ENCODE results near the gene CACNA2D2.

Gene CACNA2D2

GRCh38 chr3:50430950-50431435 is 72.4 kb downstream of the CACNA2D2 start:
- DNase-seq (ENCODE audit: low read depth in 1 of 2, low spot score in 1 of 2): no peak

GRCh38 chr3:50430191-50430590 is 73.2 kb downstream of the CACNA2D2 start:
- DNase-seq (ENCODE audit: low read depth in 1 of 2, low spot score in 1 of 2): no peak

DNA sequence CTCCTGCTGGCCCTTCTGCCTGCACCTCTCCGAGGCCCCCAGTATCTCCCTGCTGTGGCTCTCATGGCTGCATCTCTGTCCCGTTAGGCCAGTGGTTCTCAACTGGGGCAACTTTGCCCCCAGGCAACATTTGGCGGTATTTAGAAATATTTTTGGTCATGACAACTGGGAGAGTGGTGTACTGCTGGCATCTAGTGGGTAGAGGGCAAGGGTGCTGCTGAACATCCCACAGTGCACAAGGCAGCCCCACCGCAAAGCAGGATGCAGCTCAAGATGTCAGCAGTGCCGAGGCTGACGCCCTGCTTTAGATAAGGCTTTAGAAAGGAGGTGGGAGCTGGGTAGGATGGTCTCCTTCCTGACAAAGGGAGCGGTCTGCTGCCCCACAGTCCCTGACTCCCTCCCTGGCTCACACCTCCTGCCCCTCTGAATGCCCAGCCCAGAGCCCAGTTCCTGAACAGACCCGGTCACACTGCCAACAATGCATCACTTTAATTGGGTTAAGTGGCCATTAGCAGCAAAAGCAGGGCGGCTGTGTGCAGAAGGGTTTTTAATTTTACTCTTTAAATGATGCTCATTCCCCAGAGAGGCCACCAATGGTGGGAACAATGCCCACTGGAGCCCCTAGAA is 75.3 kb downstream of the CACNA2D2 start:
- DNase-seq (ENCODE audit: low read depth in 1 of 2, low spot score in 1 of 2): no peak

- DNase-seq (ENCODE audit: low read depth in 1 of 2, low spot score in 1 of 2): no peak
These were observed 76.2 kb downstream of the CACNA2D2 start for GRCh38 chr3:50427217-50427616.

- DNase-seq (ENCODE audit: low read depth in 1 of 2, low spot score in 1 of 2): no peak
These were observed 77.5 kb downstream of the CACNA2D2 start for GRCh38 chr3:50425911-50426310.

- no peak for DNase-seq (ENCODE audit: low read depth in 1 of 2, low spot score in 1 of 2)
These were observed 79.9 kb downstream of the CACNA2D2 start for GRCh38 chr3:50423543-50423942.

DNA sequence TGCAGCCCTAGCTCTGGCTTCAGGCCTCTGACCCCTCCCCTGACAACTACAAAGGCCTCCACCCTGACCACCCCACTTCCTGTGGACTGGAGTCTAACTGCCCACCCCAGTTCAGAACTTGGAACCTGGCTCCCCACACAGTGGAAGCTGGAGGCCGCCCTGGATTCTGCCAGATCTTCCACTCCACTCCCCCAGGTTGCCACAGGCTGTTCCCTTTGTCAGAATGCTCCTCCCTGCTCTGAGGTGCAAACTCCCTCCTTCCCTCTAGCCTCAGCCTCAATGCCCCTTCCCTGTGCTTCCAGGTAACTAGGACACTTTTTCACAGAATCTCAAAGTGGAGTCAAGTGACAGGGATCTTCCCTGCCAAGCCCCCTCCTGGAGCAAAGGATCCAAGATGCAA is 81.3 kb downstream of the CACNA2D2 start:
- DNase-seq (ENCODE audit: low read depth in 1 of 2, low spot score in 1 of 2): no peak

- DNase-seq (ENCODE audit: low read depth in 1 of 2, low spot score in 1 of 2): no peak
These were observed 83.7 kb downstream of the CACNA2D2 start for GRCh38 chr3:50419595-50420370.

- DNase-seq (ENCODE audit: low read depth in 1 of 2, low spot score in 1 of 2): no peak
These were observed 84.6 kb downstream of the CACNA2D2 start for GRCh38 chr3:50418850-50419249.

DNA sequence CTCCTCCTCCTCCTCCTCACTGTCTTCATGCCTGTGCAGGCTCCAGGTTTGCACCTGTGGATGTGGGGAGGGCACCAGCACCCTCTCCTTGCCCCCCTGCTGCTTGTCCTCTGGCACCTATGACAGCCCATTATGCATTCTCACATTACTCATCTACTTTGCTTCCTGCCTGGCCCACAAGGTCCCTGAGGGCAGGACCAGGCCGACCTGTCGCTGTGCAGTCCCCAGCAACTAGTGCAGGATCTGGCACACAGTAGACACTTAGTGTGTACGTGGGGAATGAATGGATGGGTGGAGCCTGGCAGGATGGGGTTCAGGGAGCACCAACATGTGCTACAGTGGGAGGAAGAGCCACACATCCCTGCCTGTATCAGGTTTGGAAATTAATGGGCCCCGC is 85.8 kb downstream of the CACNA2D2 start:
- no peak for DNase-seq (ENCODE audit: low read depth in 1 of 2, low spot score in 1 of 2)

- DNase-seq (ENCODE audit: low read depth in 1 of 2, low spot score in 1 of 2): no peak
These were observed 86.4 kb downstream of the CACNA2D2 start for GRCh38 chr3:50416736-50417636.

GRCh38 chr3:50415816-50416215 is 87.6 kb downstream of the CACNA2D2 start:
- no peak for DNase-seq (ENCODE audit: low read depth in 1 of 2, low spot score in 1 of 2)

DNA sequence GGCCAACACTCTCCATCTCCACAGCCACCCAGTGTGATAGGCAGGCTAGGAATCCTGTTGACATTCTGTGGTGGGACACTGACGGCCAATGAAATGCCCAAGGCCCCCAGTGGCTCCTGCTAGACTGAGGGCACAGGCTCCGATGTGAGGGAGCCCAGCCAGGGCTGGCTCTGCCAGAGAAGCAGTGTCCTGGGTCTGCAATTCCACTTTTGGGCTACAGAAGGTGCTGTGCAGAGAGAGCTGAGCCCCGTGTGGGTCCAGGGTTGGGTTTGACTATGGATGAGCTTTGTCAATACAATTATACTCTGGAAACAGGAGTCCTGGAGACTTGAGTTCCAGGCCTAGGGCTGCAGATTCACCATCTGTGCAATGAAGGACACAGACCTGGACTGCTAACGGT is 88.4 kb downstream of the CACNA2D2 start:
- DNase-seq (ENCODE audit: low read depth in 1 of 2, low spot score in 1 of 2): no peak

GRCh38 chr3:50414616-50415015 is 88.8 kb downstream of the CACNA2D2 start:
- DNase-seq (ENCODE audit: low read depth in 1 of 2, low spot score in 1 of 2): no peak

DNA sequence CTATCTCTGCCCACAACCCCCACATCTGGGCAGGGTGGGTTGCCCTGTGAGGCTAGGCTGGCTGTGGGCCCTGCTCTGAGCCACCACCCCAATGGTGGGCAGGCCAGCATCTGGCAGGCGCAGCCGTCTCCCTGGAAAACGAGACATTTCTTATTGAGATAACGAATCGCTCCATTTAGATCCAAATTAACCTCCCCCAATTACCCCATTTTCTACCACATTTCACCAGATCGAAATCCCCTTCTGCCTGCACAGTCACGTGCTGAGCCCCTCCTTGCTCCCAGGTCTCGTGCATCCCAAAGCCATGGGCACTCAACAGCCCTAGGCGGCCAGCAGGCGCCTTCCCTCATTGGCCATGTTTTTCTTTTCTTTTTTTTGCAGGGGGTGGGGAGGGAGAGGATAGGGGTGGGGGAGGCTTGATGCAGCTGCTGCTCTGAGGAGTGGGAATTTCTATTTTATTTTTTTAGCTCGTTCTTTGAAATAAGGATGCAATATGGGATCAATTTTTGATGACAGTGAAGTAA is 91.1 kb downstream of the CACNA2D2 start:
- DNase-seq (ENCODE audit: low read depth in 1 of 2, low spot score in 1 of 2): no peak

DNA sequence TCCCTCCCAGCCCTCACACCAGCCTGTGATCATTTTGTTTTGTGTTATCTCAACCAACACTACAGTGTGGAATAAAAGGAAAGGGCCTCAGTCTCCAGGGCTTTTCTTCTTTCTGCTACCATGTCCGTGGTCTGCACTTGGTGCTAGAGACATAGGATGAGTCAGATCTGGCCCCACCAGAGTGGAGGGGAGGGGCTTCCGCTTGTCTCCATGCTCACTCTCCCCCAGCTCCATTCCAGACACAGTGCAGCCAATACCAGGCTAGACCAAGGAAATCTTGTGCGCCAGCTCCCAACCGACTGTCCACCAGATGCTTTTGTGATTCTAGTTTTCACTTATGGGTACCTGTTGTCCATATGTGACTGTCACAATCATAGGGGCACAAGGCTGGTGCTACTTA is 92.2 kb downstream of the CACNA2D2 start:
- no peak for DNase-seq (ENCODE audit: low read depth in 1 of 2, low spot score in 1 of 2)

DNA sequence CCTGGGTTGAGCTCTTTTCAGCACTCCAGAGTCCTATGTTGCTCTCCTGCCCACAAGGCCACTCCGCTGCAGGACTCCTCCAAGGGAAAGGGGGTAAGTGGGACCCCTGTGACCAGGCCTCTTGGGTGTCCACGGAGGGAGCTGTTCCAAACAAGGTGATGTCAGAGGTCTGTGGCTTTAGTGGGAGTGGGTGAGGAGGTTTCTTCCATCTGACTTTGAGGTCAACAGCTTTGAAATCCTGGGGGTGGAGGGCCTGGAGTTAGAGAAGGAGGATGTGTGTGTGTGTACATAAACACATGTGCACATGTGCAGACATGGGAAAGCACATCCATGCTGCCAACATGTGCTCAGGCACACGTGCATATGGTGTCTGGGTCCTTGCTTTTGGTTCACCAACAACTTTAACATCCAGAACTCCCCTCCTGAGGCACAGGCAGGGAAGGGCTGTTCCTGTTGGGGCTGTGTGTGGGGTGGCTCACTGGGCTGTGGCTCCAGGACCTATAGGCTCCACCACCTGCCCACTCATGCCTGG is 92.8 kb downstream of the CACNA2D2 start:
- DNase-seq (ENCODE audit: low read depth in 1 of 2, low spot score in 1 of 2): no peak

GRCh38 chr3:50410185-50410584 is 93.2 kb downstream of the CACNA2D2 start:
- no peak for DNase-seq (ENCODE audit: low read depth in 1 of 2, low spot score in 1 of 2)

DNA sequence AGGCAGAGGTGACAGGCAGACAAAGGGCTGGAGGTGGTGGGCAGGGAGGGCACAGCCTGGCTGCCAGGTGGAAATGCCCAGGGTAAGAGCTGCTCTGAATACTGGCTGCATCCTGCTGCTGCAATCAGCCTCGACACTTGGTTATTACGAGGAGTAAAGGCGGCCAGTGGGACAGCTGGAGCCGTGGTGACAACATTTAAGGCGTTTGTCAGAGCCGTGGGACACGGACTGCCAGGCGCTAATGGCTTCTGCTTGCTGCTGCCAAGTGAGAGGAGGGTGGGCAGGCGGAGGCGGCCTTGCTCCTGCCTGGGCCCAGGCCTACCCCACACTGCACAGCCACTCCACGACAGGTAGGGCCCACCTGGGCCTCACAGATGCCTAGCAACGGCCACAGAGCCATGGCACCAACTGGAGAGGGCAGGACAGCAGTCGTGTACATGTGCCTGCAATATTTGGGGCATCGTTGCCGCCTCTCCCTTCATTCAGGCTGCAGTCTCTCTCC is 94.9 kb downstream of the CACNA2D2 start:
- no peak for DNase-seq (ENCODE audit: low read depth in 1 of 2, low spot score in 1 of 2)

DNA sequence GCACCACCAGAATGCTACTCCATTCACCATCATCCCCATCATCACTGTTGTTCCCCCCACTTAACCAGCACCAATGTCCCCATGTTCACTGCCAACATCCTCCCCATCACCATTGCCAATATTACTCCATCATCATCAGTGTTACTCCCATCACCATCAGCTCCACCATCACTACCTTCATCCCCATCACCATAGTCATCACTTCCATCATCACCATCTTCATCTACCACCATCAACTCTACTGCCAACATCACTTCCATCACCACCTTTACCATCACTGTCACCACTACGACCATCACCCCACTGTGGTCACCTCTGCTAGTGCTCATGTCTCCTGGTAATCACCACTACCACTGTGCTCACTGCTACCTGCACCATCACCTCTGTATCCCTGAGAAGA is 96.9 kb downstream of the CACNA2D2 start:
- no peak for DNase-seq (ENCODE audit: low read depth in 1 of 2, low spot score in 1 of 2)

DNA sequence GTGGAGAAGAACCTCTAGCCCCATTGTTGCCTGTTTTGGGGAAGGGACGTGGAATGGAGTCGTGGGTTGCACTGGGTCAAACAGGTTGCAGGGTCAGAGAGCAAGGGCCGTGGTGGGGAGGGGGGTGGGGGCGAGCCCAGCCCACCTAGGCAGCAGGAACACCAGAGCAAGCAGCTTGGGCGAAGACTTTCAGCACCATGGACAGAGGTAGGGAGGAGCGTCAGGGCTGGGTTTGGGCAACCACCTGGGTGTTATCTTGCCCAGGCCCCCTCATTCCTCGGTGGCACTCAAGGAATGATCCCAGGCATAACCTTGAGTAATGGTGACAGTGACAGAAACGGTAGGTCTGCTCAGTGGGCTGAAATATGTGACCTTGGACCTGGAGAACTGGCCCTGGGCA is 98.2 kb downstream of the CACNA2D2 start:
- DNase-seq (ENCODE audit: low read depth in 1 of 2, low spot score in 1 of 2): no peak

Measured in stimulated activated CD4-positive, alpha-beta T cell treated with anti-CD3 and anti-CD28 coated beads, Interleukin-15, amount 100 ng/mL, for 1 hour (primary cell).